ENCODE data around the gene PDPK1. TPM values are rescaled to one million over a fixed set of nuclear protein-coding genes. Genes with fewer than 3 reads are reported as not detected.

The PDPK1 gene
- total and polyA plus RNA-seq, 5 donors = 18.0 to 44.9 (median 36.5) TPM

GRCh38 chr16:2516391-2517240 is 21.2 kb upstream of the PDPK1 start:
- intact Hi-C loops (cut with DNase I) = loop anchor here in 1 of 4 donors (5.0 kb wide), 1 partner anchor 294 kb away; the partner anchor contains the start of gene E4F1
- ATAC-seq (no peak), DNase-seq (peak in 2 of 3 donors; percentile 63 to 72)
- Histone ChIP-seq H3K4me1 (ENCODE audit: control insufficient read depth, insufficient read depth, low read length) (peaks cover 22% of the 10 kb centered on the region), H3K9me3 (ENCODE audit: control insufficient read depth, low read length) (no peaks in the 10 kb centered on the region), H3K27me3 (ENCODE audit: control insufficient read depth, insufficient read depth) (no peaks in the 10 kb centered on the region), H3K4me3 (ENCODE audit: low read length) (no peak overlapping the region), H3K27ac (ENCODE audit: low read length) (peak overlapping the region; percentile 21)
- 53% methylated on average over 11 of the region's 11 CpGs for WGBS

- peak in 1 of 3 donors; percentile 54 for DNase-seq
- no peak overlapping the region for H3K4me3 ChIP-seq (ENCODE audit: low read length)
- H3K4me1 ChIP-seq (ENCODE audit: control insufficient read depth, insufficient read depth, low read length) = peaks cover 22% of the 10 kb centered on the region
- H3K27ac ChIP-seq (ENCODE audit: low read length) = peak overlapping the region; percentile 9
- 67% methylated on average over 12 of the region's 12 CpGs for WGBS
- H3K9me3 ChIP-seq (ENCODE audit: control insufficient read depth, low read length) = no peaks in the 10 kb centered on the region
- no peak for ATAC-seq
- no peaks in the 10 kb centered on the region for H3K27me3 ChIP-seq (ENCODE audit: control insufficient read depth, insufficient read depth)
- intact Hi-C loops (cut with DNase I) = loop anchor here in 1 of 4 donors (5.0 kb wide), 1 partner anchor 296 kb away; the partner anchor contains the start of gene E4F1
Observed at GRCh38 chr16:2517954-2518605, 19.7 kb upstream of the PDPK1 start.

GRCh38 chr16:2518823-2519710 is 18.8 kb upstream of the PDPK1 start:
- Histone ChIP-seq H3K9me3 (ENCODE audit: control insufficient read depth, low read length) (no peaks in the 10 kb centered on the region), H3K4me1 (ENCODE audit: control insufficient read depth, insufficient read depth, low read length) (peaks cover 22% of the 10 kb centered on the region), H3K27me3 (ENCODE audit: control insufficient read depth, insufficient read depth) (no peaks in the 10 kb centered on the region), H3K27ac (ENCODE audit: low read length) (peak overlapping the region; percentile 40), H3K4me3 (ENCODE audit: low read length) (no peak overlapping the region)
- intact Hi-C loops (cut with DNase I) = loop anchor here in 1 of 4 donors (5.0 kb wide), 1 partner anchor 297 kb away; the partner anchor contains the start of gene E4F1
- 81% methylated on average over 39 of the region's 39 CpGs for WGBS
- DNase-seq (peak; percentile 35 to 72 (median 69)), ATAC-seq (peak; percentile 3)

GRCh38 chr16:2519711-2520080 is 18.1 kb upstream of the PDPK1 start:
- peak overlapping the region; percentile 62 for H3K27ac ChIP-seq (ENCODE audit: low read length)
- H3K9me3 ChIP-seq (ENCODE audit: control insufficient read depth, low read length) = no peaks in the 10 kb centered on the region
- 38% methylated on average over 22 of the region's 22 CpGs for WGBS
- peak; percentile 3 to 28 for ATAC-seq
- peak in 2 of 3 donors; percentile 38 to 80 for DNase-seq
- H3K27me3 ChIP-seq (ENCODE audit: control insufficient read depth, insufficient read depth) = no peaks in the 10 kb centered on the region
- peak overlapping the region; percentile 26 for H3K4me3 ChIP-seq (ENCODE audit: low read length)
- intact Hi-C loops (cut with DNase I) = loop anchor here in 1 of 4 donors (5.0 kb wide), 1 partner anchor 297 kb away; the partner anchor contains the start of gene E4F1
- peaks cover 22% of the 10 kb centered on the region for H3K4me1 ChIP-seq (ENCODE audit: control insufficient read depth, insufficient read depth, low read length)

- ATAC-seq (peak; percentile 81 to 83), DNase-seq (peak; percentile 93 to 98 (median 97))
- H3K4me1 ChIP-seq (ENCODE audit: control insufficient read depth, insufficient read depth, low read length) = peaks cover 19% of the 10 kb centered on the region
- no peaks in the 10 kb centered on the region for H3K9me3 ChIP-seq (ENCODE audit: control insufficient read depth, low read length)
- intact Hi-C loops (cut with DNase I) = no loop called here
- H3K4me3 ChIP-seq (ENCODE audit: low read length) = peak within 1 kb of the TSS; percentile 73
- WGBS = under 1% methylated on average over 83 of the region's 83 CpGs
- peak within 1 kb of the TSS; percentile 75 for H3K27ac ChIP-seq (ENCODE audit: low read length)
- H3K27me3 ChIP-seq (ENCODE audit: control insufficient read depth, insufficient read depth) = no peaks in the 10 kb centered on the region
Observed at GRCh38 chr16:2520097-2520783, 17.6 kb upstream of the PDPK1 start, which contains the start of gene AMDHD2. TSS of gene AMDHD2 (plus strand) at chr16:2520371. CDS start at chr16:2520459, 88 bp downstream.

- Histone ChIP-seq H3K4me3 (ENCODE audit: low read length) (peak overlapping the region; percentile 73), H3K27me3 (ENCODE audit: control insufficient read depth, insufficient read depth) (no peaks in the 10 kb centered on the region), H3K27ac (ENCODE audit: low read length) (peak overlapping the region; percentile 7), H3K9me3 (ENCODE audit: control insufficient read depth, low read length) (no peaks in the 10 kb centered on the region), H3K4me1 (ENCODE audit: control insufficient read depth, insufficient read depth, low read length) (peaks cover 12% of the 10 kb centered on the region)
- intact Hi-C loops (cut with DNase I) = no loop called here
- peak in 2 of 3 donors; percentile 75 to 76 for DNase-seq
- no peak for ATAC-seq
- WGBS = 18% methylated on average over 41 of the region's 41 CpGs
Observed at GRCh38 chr16:2520784-2521531, 16.9 kb upstream of the PDPK1 start.

- peak in 1 of 3 donors; percentile 31 for DNase-seq
- peaks cover 2% of the 10 kb centered on the region for H3K4me1 ChIP-seq (ENCODE audit: control insufficient read depth, insufficient read depth, low read length)
- 87% methylated on average over 6 of the region's 6 CpGs for whole genome bisulfite sequencing
- no peak overlapping the region for H3K4me3 ChIP-seq (ENCODE audit: low read length)
- intact Hi-C loops (cut with DNase I) = no loop called here
- H3K9me3 ChIP-seq (ENCODE audit: control insufficient read depth, low read length) = no peaks in the 10 kb centered on the region
- H3K27ac ChIP-seq (ENCODE audit: low read length) = no peak overlapping the region
- no peaks in the 10 kb centered on the region for H3K27me3 ChIP-seq (ENCODE audit: control insufficient read depth, insufficient read depth)
- no peak for ATAC-seq
Observed at GRCh38 chr16:2523801-2524231, 14.0 kb upstream of the PDPK1 start.

GRCh38 chr16:2524339-2524938 is 13.4 kb upstream of the PDPK1 start:
- Histone ChIP-seq H3K27me3 (ENCODE audit: control insufficient read depth, insufficient read depth) (no peaks in the 10 kb centered on the region), H3K27ac (ENCODE audit: low read length) (no peak overlapping the region), H3K9me3 (ENCODE audit: control insufficient read depth, low read length) (no peaks in the 10 kb centered on the region), H3K4me1 (ENCODE audit: control insufficient read depth, insufficient read depth, low read length) (no peaks in the 10 kb centered on the region), H3K4me3 (ENCODE audit: low read length) (no peak overlapping the region)
- DNase-seq (peak in 1 of 3 donors; percentile 25), ATAC-seq (no peak)
- 92% methylated on average over 9 of the region's 9 CpGs for WGBS
- intact Hi-C loops (cut with DNase I) = no loop called here

- no peaks in the 10 kb centered on the region for H3K27me3 ChIP-seq (ENCODE audit: control insufficient read depth, insufficient read depth)
- 84% methylated on average over 8 of the region's 8 CpGs for WGBS
- no peak overlapping the region for H3K4me3 ChIP-seq (ENCODE audit: low read length)
- ATAC-seq = no peak
- peak in 2 of 3 donors; percentile 37 to 57 for DNase-seq
- no peak overlapping the region for H3K27ac ChIP-seq (ENCODE audit: low read length)
- no peaks in the 10 kb centered on the region for H3K9me3 ChIP-seq (ENCODE audit: control insufficient read depth, low read length)
- intact Hi-C loops (cut with DNase I) = no loop called here
- H3K4me1 ChIP-seq (ENCODE audit: control insufficient read depth, insufficient read depth, low read length) = no peaks in the 10 kb centered on the region
Observed at GRCh38 chr16:2526135-2526534, 11.7 kb upstream of the PDPK1 start.

Data from right cardiac atrium (tissue), 5 donors.